ENCODE measurements around the gene MT1HL1. TPM values are rescaled to one million over a fixed set of nuclear protein-coding genes. Genes with fewer than 3 reads are reported as not detected.
"Not testable (repeated sequence)": the region's sequence is repeated elsewhere in the genome, so short reads cannot be mapped to it uniquely, and the experiment has no call there.

MT1HL1 gene
- total RNA-seq, 1 experiment from 2014 or later: not detected

DNA sequence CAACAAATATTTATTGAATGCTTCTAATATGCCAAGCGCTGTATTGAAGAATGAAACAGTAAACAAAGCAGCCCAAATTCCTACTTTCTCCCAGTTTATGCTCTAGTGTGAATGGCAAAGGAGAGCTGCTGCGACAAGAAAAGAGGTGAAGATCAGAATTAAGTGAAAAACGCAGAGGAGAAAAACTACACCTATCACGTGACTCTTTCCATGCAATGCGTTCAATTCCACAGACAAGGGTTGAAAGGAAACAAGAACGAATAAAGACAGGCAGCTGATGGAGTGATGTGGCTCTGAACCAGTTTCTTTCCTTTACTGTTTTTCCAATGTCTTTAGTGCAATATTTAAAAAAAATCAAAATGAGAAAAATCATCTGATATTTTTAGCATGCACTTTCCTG, 23.6 kb downstream of the MT1HL1 start:
- H3K27ac ChIP-seq: no peak overlapping the region
- DNase-seq (ENCODE audit: low read depth in 1 of 2, low spot score in 2 of 2): no peak

DNA sequence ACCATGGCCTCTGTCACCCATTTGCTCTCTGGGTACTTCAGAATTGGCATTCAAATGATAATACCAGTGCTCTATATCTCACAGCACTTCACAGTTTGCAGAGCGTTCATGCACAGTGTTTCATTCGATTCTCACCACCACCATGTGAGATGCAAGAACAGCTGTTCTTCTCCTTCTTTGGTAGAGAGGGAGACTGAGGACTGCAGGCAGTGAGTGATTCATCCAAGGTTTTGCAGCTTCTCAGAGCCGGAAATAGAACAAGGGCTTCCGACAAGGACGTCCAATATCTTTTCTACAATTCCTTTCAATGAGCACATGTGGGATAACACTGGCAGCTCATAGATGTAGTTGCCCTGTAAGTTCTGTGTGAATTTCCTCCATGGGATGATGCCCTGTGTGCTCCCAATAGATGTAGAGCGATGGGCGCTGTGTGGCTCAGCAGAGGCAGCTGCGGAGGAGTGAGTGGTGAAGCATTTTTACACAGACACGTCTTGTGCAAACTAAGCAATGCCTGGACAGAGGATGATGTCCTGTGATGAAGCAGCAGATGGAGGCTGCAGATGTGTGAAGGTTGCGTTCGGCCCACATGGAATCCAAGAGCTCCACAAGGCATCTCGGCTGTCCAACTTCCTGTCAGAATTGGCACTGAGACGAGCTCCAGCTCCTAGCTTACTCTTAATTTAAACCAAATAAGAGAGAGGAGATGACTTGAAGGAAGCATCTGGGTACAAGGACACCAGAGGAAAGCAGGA, 24.9 kb downstream of the MT1HL1 start:
- no peak for DNase-seq (ENCODE audit: low read depth in 1 of 2, low spot score in 2 of 2)
- H3K27me3 ChIP-seq (replicated peaks): no peaks in the 10 kb centered on the region

More for the DNA sequence above, 23.6 kb downstream of the MT1HL1 start:
- Histone ChIP-seq H3K4me1 (replicated peaks) (no peaks in the 10 kb centered on the region), H3K4me3 (no peak overlapping the region), H3K36me3 (no peaks in the 10 kb centered on the region), H3K9me3 (replicated peaks) (no peaks in the 10 kb centered on the region; the same call in 1 of the 2 replicates), H3K27me3 (replicated peaks) (no peaks in the 10 kb centered on the region)

DNA sequence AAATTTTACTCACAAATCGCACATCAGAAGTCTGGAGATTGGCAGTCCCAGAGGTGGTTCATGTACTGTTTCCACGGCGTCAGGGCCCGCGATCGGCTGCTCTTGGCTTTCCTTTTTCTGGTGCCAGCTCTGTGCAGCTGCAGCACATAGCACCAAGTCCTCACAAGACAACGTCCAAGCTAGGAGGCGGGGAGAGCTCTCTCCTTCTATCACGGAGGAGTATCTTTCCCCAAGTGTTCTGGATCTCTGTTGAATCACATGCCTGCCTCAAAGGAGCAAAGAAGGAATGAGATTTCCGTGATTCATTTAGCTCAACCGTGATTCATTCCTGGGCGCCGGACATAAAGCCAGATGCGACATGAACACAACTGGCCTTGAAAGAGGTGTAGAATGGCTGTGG, 25.5 kb downstream of the MT1HL1 start:
- Histone ChIP-seq H3K27ac (no peak overlapping the region), H3K4me3 (no peak overlapping the region), H3K27me3 (replicated peaks) (no peaks in the 10 kb centered on the region), H3K4me1 (replicated peaks) (no peaks in the 10 kb centered on the region), H3K36me3 (no peaks in the 10 kb centered on the region), H3K9me3 (replicated peaks) (no peaks in the 10 kb centered on the region; the same call in 1 of the 2 replicates)
- DNase-seq (ENCODE audit: low read depth in 1 of 2, low spot score in 2 of 2): no peak

More for the DNA sequence above, 24.9 kb downstream of the MT1HL1 start:
- Histone ChIP-seq H3K27ac (no peak overlapping the region), H3K9me3 (replicated peaks) (no peaks in the 10 kb centered on the region; the same call in 1 of the 2 replicates), H3K36me3 (no peaks in the 10 kb centered on the region), H3K4me3 (no peak overlapping the region), H3K4me1 (replicated peaks) (no peaks in the 10 kb centered on the region)

DNA sequence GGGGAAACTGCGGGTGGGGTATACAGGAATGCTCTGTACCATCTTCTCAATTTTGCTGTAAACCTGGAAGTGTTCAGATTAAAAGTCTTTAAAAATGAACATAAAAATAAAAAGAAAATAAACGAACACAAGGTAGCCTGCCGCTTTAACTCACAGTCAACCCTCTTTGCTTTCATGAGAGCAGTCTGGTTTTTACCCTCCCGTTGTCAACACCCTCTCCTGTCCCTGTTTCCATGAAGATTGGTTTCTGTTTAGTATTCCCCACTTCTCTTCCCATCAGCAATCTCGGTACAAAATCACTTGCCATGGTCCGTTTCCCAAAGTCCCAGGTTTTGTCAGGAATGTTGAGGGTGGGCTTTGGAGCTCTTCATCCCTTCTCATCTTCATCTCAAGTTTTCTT, 28.8 kb downstream of the MT1HL1 start:
- Histone ChIP-seq H3K27ac (no peak overlapping the region), H3K9me3 (replicated peaks) (no peaks in the 10 kb centered on the region; the same call in 1 of the 2 replicates), H3K27me3 (replicated peaks) (no peaks in the 10 kb centered on the region), H3K4me1 (replicated peaks) (no peaks in the 10 kb centered on the region), H3K4me3 (no peak overlapping the region), H3K36me3 (no peaks in the 10 kb centered on the region)
- no peak for DNase-seq (ENCODE audit: low read depth in 1 of 2, low spot score in 2 of 2)

DNA sequence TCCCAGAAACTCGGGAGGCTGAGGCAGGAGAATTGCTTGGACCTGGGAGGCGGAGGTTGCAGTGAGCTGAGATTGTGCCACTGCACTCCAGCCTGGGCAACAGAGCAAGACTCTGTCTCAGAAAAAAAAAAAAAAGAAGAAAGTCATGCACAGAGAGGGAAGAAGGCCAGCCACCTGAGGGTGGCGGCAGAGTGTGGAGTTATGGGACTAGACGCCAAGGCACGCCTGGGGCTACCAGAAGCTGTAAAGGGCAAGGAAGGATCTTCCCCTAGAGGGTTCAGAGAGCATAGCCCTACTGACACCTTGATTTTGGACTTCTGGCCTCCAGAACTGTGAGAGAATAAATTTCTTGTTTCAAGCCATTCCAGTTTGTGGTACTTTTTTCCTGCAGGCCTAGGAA, 30.2 kb downstream of the MT1HL1 start:
- not testable (repeated sequence) for DNase-seq (ENCODE audit: low read depth in 1 of 2, low spot score in 2 of 2); H3K36me3 ChIP-seq; H3K9me3 ChIP-seq (replicated peaks); H3K27ac ChIP-seq; H3K4me1 ChIP-seq (replicated peaks); H3K27me3 ChIP-seq (replicated peaks); H3K4me3 ChIP-seq

DNA sequence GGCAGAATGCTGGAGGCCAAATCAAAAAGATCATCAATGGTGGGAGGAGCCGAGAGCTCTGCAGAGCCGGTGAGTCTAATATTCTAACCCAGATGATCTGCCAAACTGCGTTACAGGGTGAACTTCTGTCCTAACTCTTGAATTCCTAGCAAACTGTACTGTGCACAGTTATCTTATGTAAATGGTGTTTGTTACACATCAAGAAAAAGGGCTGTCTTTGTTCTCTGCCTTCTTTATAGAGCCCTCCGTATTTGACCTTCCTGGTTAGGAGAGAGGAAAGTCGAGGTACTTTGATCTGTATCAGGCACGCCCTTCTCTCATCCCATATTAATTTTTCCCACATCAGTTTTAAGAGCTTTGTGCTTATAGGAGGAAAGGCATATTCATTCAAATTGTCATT, 37.6 kb downstream of the MT1HL1 start:
- Histone ChIP-seq H3K36me3 (no peaks in the 10 kb centered on the region), H3K4me3 (no peak overlapping the region), H3K4me1 (replicated peaks) (no peaks in the 10 kb centered on the region), H3K27me3 (replicated peaks) (no peaks in the 10 kb centered on the region; the same call in 1 of the 2 replicates), H3K9me3 (replicated peaks) (no peaks in the 10 kb centered on the region), H3K27ac (no peak overlapping the region)
- DNase-seq (ENCODE audit: low read depth in 1 of 2, low spot score in 2 of 2): no peak

DNA sequence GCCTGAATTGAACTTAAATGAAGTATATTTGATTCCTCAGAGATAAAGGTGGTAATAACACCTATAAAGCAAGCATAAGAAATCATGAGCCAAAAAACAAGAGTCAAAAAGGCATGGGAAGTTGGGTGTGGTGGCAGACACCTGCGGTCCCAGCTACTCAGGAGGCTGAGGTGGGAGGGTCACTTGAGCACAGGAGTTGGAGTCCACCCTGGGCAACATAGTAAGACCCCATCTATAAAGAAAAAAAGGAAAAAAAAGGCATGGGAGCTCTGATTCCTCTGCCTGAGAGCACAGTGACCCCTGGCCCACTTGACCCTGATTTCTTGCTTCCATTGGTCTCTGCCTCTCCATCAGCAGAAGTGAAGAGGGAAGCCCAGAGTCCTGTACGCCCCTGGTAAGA, 40.3 kb downstream of the MT1HL1 start:
- DNase-seq (ENCODE audit: low read depth in 1 of 2, low spot score in 2 of 2): no peak
- Histone ChIP-seq H3K4me3 (no peak overlapping the region), H3K9me3 (replicated peaks) (no peaks in the 10 kb centered on the region), H3K4me1 (replicated peaks) (no peaks in the 10 kb centered on the region), H3K36me3 (no peaks in the 10 kb centered on the region), H3K27ac (no peak overlapping the region), H3K27me3 (replicated peaks) (no peaks in the 10 kb centered on the region; the same call in 1 of the 2 replicates)

DNA sequence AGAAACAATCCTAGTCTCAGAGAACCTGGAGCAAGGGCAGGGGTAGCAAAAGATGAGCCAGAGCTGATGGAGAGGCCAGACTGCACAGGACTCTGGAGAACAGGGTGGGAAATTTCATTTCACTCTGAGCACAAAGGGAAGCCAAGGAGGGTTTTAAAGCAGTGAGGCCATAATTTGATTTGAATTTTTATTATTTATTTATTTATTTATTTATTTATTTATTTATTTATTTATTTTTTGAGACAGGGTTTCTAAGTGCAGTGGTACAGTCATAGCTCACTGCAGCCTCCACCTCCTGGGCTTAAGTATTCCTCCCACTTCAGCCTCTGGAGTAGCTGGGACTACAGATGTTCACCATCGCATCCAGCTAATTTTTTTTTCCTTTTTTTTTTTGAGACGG, 45.1 kb downstream of the MT1HL1 start:
- Histone ChIP-seq H3K4me3 (no peak overlapping the region), H3K36me3 (no peaks in the 10 kb centered on the region), H3K9me3 (replicated peaks) (no peaks in the 10 kb centered on the region), H3K27ac (no peak overlapping the region), H3K4me1 (replicated peaks) (no peaks in the 10 kb centered on the region), H3K27me3 (replicated peaks) (0 out of 2 replicates have a peak, but pooled peaks cover 7% of the 10 kb centered on the region)
- DNase-seq (ENCODE audit: low read depth in 1 of 2, low spot score in 2 of 2): no peak

DNA sequence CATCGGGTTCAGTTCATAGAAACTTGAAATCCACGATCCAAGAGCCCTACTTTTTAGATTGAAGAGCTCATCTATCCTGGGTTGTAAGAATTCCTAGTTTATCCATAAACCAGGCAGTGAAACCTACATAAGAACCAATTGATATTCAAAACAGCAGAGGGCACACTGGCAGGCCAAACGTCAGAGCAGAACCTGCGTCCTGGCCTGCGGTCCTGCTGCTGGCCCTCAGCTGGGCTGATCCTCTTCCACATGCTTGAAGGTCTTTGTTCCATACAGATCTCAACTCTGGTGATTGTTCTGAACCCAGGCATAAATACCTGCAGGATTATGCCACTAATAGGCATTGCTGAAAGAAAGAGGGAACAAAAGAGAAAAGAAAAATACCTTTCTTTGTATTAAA, 47.0 kb downstream of the MT1HL1 start:
- H3K4me3 ChIP-seq: no peak overlapping the region
- no peaks in the 10 kb centered on the region for H3K9me3 ChIP-seq (replicated peaks)
- no peaks in the 10 kb centered on the region for H3K36me3 ChIP-seq
- H3K27ac ChIP-seq: no peak overlapping the region
- 0 out of 2 replicates have a peak, but pooled peaks cover 7% of the 10 kb centered on the region for H3K27me3 ChIP-seq (replicated peaks)
- no peaks in the 10 kb centered on the region for H3K4me1 ChIP-seq (replicated peaks)
- no peak for DNase-seq (ENCODE audit: low read depth in 1 of 2, low spot score in 2 of 2)

Other genes with a start within 250 kb of the MT1HL1 start
- gene MTR, start 209.1 kb downstream of the MT1HL1 start, total RNA-seq (2014; rRNA removed; shearing (Covaris generic)): 24.1 and 26.0 TPM in 2 replicates
- gene RYR2, start 37.7 kb upstream of the MT1HL1 start, total RNA-seq (2014; rRNA removed; shearing (Covaris generic)): not detected in 2 replicates

Measured in SJSA1 (cell line).